NCI-H1105 (cell line): ENCODE measurements around the gene ARFIP1.
"Not testable (repeated sequence)": the region's sequence is repeated elsewhere in the genome, so short reads cannot be mapped to it uniquely, and the experiment has no call there.

Experiments used
- DNase-seq: peaks from one replicate; lab custom pipeline; 2025; lab: John Stamatoyannopoulos, UW

Gene ARFIP1

DNA sequence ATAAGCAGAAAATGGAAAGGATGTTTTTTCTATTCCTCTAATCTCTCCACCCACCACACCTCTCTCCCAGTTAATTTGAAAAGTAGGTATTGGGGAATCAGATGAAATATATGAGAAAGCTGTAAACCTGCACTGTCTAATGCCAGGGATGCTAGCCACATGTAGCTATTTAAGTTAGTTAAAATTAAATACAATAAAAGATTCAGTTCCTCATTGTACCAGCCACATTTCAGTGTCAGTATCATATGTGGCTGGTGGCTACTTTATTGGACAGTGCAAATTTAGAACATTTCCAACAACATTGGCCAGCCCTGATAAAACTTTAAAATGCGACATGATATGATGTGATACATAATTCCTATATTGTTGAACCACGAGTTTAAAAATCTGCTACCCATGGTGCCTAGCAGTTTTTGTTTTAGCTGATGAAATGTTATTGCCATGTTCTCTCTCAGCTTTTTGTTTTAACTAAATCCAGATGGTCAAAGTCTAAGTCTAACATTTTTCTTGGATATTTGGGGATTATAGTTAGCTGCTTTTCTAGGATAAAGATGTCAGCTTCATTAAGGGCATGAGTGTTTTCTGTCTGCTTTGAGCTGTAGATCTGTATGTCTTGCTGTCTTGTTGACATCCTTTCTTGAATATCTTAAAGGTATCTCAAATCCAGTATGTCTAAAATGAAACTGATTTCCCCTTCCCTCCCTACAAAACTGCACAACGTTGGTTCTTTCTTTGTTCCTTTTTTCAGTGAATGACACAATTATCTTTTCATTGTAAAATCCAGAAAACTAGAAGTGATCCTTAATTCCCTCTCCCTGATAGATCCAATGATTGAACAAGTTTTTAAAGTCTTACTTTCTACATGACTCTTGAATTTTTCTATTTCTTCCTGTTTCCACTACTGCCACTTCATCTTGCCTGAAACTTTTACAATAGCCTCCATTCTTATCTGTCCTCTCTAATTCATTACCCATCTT, 6.2 kb downstream of the ARFIP1 start:
- no peak for DNase-seq

DNA sequence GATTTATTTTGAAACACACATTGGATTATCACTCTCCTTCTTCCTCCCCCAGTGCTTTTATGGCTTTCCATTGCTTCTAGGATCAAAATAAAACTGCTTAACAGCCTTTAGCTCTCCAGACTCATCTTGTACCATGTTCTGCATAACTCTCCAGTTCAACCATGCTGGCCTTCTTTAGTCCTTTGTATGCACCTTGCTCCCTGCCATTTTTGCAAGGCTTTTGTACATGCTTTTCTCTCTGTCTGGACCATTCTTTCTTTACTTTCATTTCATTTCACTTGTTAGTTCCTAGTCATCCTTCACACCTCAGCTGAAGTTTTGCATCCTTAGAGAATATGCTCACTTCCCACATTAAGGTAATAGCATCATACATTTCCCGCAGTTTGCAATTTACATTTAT, 6.9 kb downstream of the ARFIP1 start:
- DNase-seq = no peak

DNA sequence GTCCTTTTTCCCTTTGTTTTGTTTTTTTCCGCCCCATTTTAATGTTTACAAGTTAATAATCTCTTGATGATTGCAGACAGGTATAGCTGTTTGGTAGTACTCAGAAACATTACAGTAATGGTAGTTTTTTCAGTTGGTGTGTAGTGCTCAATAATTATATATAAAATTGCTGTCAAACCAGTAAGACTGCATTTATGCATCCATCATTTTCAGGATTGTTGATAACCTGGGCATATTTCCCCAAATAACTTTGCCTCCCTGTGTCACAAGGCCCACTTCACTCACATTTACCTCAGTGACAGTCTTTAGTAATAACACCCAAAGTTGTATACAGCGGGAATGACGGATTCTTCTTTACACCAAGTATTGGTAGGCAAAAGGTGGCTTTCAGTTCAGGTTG, 16.1 kb downstream of the ARFIP1 start:
- no peak for DNase-seq

DNA sequence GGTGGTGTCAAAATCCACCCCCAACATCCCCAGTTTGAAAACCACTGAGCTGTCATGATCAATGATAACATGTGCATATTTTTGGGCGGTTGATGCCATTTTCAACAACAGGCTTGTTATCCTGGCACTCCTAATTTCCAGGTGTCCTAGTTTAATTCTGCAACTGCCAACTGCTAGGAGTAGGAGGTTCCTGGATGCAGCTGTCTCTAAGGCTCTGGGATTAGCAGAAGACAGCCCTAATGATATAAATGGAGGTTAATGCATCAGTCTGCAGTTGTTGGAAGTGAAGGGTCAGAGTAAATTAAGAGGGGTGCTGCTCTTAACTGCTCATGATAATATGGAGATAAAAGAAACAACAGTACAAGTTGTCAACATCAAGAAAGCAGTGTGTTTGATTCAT, 23.8 kb downstream of the ARFIP1 start:
- DNase-seq = no peak

DNA sequence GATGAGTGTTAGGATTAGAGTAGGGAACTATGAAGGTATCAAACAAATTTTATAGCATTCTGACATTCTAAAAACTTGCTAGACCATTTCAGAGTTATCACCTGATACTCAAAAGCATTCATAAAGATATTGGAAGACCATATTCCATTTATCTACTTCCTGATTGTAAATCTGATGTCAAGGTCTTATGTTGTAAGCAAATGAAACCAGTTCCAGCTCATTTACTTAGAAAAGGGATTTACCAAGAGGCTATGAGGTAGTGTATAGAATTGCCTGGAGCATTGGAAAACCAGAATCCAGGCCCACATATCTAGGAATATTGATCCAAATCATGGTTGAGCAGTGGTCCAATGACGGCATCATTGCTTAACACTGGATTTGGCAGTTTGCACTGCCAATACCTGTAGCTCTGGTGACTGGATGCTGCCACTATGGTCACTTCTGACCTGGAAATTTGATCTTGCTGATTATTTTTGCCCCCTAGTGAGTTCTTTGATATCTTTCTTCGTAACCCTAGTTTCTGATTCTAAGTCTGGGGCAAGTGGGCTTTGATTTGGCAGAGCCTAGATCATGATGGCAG, 25.4 kb downstream of the ARFIP1 start:
- DNase-seq = no peak

DNA sequence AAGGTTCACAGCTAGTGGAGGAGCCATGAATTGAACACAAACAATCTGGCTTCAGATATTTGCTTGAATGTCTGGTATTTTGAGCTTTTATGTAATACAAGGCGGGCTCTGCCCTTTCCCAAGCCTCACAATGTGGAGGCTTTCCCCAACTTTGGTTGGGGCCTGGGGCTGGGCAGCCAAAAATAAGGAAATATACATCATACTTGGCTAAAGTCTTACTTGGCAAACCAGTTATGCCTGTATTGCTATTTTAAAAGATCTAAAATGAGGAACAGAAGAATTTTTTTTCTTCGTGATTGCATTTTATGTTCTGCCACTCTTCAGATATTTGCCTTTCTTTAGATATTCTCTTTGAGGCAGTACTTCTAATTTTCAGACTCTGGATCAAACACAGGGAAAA, 26.1 kb downstream of the ARFIP1 start:
- no peak for DNase-seq

DNA sequence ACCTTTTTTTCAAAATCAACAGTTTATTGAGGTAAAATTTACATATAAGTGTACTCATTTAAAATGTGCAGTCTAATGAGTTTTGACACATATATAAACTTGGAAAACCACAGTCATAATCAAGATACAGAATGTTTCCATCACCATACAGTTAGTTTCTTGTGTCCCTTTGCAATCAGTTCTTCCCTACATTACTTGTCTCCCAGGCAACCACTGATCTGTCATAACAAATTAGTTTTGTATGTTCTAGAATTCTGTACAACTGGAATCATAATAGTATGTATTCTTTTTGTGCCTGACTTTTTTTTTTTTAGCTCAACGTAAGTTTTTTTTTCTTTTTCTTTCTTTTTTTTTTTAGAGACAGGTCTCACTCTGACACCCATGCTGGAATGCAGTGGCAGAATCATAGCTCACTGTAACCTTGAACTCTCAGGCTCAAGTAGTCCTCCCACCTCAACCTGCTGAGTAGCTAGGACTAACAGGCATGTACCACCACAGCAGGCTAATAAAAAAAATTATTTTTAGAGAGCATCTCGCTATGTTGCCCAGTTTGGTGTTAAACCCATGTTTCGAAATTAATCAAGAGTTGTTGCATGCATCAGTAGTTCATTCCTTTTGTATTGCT, 26.9 kb downstream of the ARFIP1 start:
- no peak for DNase-seq

DNA sequence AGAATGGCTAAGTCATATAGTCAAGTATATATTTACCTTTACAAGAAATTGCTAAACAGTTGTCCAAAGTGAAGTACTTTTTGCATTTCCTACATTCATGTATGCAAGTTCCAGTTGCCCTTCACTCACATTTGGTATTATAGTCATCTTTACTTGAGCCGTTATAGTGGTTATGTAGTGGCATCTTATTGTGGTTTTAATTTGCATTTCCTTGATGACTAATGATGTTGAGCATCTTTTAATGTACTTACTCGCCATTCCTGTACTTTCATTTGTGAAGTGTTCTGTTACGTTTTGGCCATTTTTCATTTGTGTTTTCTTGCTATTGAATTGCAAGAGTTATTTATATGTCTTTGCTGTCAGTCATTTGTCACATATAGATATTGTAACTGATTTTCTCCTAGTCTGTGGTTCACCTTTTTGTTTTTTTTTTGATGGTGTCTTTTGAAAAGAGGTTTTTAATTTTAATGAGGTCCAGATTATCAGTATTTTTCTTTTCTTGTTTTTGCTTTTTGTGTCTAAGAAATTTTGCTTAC, 27.6 kb downstream of the ARFIP1 start:
- DNase-seq = no peak

DNA sequence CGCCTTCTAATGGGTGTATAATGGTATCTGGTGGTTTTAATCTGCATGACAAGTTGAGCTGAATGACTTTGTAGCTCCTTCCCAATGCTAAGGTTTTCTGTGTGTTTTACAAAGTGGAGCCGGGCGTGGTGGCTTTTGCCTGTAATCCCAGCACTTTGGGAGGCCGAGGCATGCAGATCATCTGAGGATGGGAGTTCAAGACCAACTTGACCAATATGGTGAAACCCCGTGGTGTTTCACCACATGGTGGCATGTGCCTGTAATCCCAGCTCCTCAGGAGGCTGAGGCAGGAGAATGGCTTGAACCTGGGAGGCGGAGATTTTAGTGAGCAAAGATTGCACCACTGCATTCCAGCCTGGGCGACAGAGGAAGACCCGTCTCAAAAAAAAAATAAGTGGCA, 28.9 kb downstream of the ARFIP1 start:
- DNase-seq = no peak

DNA sequence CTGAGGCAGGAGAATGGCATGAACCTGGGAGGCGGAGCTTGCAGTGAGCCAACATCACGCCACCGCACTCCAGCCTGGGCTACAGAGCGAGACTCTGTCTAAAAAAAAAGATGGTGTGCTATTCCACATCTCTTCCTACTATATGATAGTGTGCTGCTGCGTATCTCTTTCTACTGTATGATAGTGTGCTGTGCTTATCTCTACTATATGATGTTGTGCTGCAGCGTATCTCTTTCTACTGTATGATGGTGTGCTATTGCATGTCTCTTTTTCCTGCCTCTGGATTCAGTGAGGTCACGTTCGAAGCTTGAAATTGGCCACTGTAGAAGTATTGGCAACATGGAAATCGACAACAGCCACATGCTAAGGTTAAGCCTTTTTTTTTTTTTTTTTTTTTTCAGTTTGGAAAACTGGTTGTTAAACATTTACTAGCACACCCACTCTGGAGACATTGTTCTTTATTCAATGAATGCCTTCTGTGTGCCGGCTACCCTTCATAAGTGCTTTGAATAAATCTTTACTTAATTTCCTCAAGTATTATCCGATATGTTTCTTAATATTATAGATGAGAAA, 31.0 kb downstream of the ARFIP1 start:
- DNase-seq = no peak

DNA sequence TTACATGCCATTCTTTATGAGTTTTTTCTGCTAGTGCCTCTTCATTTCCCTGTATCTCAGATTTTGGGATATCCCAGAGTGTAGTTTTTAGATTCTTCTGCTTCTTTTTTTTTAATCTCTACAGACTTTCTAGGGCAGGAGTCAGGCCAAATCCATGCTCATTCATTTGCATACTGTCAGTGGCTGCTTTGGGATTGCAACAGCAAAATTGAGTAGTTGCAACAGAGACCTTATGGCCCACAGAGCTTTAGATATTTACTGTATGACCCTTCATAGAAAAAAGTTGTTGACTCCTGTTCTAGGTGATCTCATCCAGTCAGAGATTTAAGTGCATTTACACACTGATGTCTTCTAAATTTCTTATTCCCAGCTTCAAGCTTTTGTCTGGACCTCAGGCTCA, 35.3 kb downstream of the ARFIP1 start:
- DNase-seq = no peak

DNA sequence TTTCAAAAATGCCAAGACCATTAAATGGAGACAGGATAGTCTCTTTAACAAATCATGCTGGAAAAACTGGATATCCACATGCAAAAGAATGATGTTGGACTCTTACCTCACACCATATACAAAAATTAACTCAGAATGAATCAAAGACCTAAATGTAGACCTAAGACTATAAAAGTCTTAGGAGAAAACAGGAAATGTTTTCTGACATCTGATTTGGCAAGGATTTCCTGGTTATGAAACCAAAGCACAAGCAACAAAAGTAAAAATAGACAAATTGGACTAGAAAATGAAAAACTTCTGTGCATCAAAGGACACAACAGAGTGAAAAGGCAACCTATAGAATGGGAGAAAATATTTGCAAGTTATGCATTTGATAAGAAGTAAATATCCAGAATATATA, 37.6 kb downstream of the ARFIP1 start:
- DNase-seq = no peak

DNA sequence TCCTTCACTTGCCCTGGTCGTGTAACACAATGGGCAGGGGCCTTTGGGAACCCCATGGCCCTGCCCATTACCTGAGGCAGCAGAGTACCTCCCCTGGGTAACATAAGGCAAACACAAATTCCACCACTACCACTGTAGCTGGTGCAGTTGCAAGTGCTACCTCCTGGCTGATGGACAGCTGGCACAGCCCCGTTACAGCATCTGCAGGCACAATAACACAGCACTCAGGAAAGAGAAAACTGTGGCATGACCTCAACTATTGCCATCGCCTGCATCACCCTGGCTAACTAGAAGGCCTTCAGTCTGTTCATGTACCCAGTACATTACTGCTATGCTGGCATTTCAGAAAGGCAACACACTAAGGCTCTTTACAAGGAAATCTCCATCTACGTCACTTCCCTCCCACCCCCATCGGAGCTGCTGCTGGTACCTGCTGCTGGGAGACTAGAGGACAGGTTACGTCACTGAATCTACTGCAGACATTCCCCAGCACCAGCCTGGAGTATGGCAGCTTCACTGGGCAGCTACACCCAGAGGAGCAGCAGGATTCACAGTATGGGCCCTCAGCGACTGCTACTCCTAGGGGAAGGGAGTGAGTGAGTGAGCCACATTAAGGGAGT, 39.4 kb downstream of the ARFIP1 start:
- DNase-seq = no peak

DNA sequence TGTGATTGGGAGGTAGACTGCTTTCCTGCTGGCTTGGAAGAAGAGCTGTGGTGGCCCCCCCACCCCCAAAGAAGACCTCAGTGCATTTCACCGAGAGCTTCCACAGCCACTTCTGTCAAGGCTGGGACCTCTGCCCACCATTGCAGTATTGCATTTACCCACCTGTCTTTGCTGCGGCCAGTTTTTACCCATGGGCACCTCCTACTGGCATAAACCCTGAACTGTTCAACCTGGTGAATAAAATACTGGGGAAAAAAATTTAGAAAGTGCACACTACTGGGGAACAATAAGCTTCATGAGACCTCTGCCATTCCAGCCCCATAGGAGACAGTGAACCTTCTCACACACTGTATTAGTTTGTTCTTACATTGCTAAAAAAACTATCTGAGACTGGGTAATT, 40.3 kb downstream of the ARFIP1 start:
- DNase-seq = no peak

DNA sequence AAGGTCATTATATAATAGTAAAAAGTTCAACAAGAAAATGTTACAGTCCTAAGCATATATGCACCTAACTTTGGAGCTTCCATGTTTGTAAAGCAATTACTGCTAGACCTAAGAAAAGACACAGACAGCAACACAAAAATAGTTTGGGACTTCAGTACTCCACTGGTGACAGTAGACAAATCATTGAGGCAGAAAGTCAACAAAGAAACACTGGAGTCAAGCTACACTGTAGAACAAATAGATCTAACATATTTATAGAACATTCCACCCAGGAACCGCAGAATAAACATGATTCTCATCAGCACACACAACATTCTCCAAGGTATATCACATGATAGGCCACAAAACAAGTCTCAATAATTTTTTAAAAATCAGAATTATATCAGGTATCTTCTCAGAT, 42.6 kb downstream of the ARFIP1 start:
- no peak for DNase-seq

DNA sequence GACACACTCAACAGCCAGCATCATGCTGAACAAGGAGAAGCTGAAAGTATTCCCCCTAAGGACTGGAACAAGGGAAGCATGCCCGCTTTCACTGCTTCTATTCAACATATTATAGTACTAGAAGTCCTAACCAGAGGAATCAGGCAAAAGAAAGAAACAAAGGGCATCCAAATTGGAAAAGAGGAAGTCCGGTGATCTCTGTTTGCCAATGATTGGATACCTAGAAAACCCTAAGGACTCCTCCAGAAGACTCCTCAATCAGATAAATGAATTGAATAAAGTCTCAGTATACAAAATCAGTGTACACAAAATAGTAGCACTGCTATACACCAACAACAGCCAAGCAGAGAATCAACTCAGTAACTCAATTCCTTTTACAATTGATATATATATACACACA, 44.8 kb downstream of the ARFIP1 start:
- DNase-seq = no peak

DNA sequence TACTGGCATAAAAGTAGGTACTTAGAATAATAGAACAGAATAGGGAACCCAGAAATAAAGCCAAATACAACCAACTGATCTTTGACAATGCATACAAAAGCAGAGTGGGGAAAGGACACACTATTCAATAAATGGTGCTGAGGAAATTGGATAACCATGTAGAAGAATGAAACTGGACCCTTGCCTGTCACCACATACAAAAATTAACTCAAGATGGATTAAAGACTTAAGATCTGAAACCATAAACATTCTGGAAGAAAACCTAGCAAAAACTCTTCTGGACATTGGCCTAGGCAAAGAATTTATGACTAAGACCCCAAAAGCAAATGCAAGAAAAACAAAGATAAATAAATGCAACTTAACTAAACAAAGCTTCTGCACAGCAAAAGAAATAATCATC, 45.6 kb downstream of the ARFIP1 start:
- DNase-seq = no peak

DNA sequence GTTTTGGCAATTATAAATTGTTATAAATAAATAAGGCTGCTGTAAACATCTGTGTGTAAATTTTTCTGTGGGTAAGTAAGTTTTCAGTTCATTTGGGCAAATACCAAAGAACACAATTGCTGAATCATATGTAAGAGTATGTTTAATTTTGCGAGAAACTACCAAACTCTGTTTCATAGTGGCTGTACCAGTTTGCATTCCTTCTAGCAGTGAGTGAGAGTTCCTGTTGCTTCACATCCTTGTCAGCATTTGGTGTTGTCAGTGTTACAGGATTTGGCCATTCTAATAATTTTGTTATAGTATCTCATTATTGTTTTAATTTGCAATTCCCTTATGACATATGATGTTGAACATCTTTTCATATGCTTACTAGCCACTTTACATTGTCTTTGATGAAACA, 48.4 kb downstream of the ARFIP1 start:
- no peak for DNase-seq

DNA sequence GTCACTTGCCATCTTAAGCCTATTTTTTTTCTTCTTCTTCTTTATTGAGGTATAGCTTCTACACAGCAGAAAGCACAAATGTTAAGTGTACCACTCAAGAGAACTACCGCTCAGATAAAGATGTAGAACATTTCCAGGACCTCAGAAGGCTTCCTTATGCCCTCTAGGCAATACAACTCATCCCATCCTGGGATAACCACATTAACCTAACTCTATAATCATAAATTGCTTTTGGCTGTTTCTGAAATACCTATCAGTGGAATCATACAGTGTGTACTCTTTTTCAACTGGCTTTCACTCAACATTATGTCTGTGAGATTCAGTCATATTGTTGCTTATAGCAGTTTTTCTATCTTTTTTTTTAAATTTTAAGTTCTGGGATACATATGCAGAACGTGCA, 51.7 kb downstream of the ARFIP1 start:
- no peak for DNase-seq

DNA sequence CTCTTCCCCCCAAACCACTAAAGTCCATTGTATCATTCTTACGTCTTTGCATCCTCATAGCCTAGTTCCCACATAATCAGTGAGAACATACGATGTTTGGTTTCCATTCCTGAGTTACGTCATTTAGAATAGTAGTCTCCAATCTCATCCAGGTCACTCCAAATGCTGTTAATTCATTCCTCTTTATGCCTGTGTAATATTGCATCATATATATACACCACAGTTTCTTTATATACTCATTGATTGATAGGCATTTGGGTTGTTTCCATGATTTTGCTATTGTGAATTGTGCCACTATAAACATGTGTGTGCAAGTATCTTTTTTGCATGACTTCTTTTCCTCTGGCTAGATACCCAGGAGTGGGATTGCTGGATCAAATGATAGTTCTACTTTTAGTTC, 57.2 kb downstream of the ARFIP1 start:
- no peak for DNase-seq

DNA sequence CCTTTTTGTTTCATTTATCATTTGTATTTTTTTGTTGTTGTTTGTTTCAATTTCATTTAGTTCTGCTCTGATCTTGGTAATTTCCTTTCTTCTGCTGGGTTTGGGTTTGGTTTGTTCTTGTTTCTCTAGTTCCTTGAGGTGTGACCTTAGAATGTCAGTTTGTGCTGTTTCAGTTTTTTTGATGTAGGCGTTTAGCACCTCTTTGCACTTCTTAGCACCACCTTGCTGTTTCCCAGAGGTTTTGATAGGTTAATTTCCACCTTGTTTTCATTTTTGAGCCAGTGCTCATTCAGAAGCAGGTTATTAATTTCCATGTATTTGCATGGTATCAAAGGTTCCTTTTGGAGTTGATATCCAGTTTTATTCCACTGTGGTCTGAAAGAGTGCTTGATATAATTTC, 60.0 kb downstream of the ARFIP1 start:
- DNase-seq = not testable (repeated sequence)

DNA sequence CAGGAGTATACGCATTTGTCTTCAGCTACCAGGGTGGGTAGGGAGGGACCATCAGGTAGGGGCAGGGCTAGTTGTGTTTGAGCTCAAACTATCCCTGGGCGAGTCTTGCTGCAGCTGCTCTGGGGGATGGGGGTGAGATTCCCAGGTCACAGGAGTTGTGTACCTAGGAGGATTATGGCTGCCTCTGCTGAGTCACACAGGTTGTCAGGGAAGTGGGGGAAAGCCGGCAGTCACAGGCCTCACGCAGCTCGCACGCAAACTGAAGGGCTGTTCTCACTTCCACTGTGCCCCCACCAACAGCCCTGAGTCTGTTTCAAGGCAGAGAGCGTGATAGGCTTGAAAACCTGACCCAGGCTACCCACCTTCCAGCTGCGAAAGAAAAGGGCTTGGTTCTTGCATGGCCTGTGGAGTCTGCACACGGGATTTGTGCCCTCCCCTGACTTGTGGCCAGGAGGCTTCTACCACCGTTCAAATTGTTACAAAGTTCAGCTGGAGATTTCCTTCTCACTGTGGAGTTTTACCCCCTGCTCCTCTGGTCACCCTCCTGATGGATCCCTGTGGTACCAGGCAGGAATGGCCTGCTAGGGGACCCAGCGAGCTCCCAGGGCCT, 63.8 kb downstream of the ARFIP1 start:
- DNase-seq = no peak
